ENCODE measurements around the gene NTRK3. TPM values are rescaled to one million over a fixed set of nuclear protein-coding genes. Genes with fewer than 3 reads are reported as not detected.

The NTRK3 gene
- polyA plus RNA-seq, 1 experiment, result 0.21 TPM

DNA sequence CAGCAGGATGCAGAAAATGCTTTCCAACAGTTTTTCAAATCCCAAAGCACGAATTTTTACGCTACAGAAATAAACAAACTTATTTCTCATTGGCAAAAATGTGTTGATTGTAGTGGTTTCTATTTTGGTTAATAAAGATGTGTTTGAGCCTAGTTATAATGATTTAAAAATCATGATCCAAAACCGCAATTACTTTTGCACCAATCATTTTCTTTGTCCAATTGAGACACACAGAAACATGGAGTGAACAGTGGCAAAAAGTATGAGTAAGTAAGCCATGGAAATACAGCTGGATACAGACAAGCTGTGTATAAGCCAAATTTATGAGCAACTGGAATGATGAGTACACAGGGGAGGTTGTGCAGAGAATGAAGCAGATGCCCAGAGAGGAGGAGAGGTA, 427.9 kb downstream of the NTRK3 start:
- Histone ChIP-seq H3K27ac (ENCODE audit: low read depth, low read length) (no peak overlapping the region), H3K4me3 (ENCODE audit: low read depth, low read length) (no peak overlapping the region), H3K27me3 (ENCODE audit: control insufficient read depth, insufficient read depth, low read length) (no peaks in the 10 kb centered on the region), H3K9me3 (ENCODE audit: control insufficient read depth, insufficient read depth, low read length) (peaks cover 4% of the 10 kb centered on the region)
- TF ChIP-seq, protein P1, sequence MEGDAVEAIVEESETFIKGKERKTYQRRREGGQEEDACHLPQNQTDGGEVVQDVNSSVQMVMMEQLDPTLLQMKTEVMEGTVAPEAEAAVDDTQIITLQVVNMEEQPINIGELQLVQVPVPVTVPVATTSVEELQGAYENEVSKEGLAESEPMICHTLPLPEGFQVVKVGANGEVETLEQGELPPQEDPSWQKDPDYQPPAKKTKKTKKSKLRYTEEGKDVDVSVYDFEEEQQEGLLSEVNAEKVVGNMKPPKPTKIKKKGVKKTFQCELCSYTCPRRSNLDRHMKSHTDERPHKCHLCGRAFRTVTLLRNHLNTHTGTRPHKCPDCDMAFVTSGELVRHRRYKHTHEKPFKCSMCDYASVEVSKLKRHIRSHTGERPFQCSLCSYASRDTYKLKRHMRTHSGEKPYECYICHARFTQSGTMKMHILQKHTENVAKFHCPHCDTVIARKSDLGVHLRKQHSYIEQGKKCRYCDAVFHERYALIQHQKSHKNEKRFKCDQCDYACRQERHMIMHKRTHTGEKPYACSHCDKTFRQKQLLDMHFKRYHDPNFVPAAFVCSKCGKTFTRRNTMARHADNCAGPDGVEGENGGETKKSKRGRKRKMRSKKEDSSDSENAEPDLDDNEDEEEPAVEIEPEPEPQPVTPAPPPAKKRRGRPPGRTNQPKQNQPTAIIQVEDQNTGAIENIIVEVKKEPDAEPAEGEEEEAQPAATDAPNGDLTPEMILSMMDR (IDR thresholded peaks at IDR 0.05; ENCODE audit: low read depth, low read length), result no peak
- CTCF ChIA-PET, result no interaction called here
- no peak for DNase-seq (ENCODE audit: low read depth, low spot score)
- POLR2A ChIA-PET, result no interaction called here

DNA sequence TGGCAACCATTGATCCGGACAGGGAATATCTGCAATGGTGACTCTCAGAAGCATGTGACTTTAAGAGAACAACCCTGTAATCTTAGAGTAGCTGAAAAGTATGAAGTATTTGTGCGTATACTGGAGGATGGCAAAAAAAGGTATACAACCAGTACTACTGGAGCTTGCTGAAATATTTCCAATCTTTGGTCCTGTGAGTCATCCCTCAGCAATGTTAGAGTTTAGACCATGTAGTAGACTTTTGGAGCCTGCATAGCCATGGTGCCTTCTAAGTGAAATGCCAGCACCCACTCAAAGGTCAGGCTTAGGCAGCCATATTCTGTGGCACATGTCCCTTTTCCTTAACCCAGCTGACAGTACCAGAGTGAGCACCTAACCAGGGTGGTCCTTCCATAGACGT, 429.4 kb downstream of the NTRK3 start:
- no peaks in the 10 kb centered on the region for H3K27me3 ChIP-seq (ENCODE audit: control insufficient read depth, insufficient read depth, low read length)
- peaks cover 4% of the 10 kb centered on the region for H3K9me3 ChIP-seq (ENCODE audit: control insufficient read depth, insufficient read depth, low read length)
- ChIA-PET POLR2A (no interaction called here), CTCF (no interaction called here)
- H3K27ac ChIP-seq (ENCODE audit: low read depth, low read length), result no peak overlapping the region
- peak; percentile 11 for DNase-seq (ENCODE audit: low read depth, low spot score)
- TF ChIP-seq, protein P1 (IDR thresholded peaks at IDR 0.05; ENCODE audit: low read depth, low read length), result no peak
- no peak overlapping the region for H3K4me3 ChIP-seq (ENCODE audit: low read depth, low read length)

DNA sequence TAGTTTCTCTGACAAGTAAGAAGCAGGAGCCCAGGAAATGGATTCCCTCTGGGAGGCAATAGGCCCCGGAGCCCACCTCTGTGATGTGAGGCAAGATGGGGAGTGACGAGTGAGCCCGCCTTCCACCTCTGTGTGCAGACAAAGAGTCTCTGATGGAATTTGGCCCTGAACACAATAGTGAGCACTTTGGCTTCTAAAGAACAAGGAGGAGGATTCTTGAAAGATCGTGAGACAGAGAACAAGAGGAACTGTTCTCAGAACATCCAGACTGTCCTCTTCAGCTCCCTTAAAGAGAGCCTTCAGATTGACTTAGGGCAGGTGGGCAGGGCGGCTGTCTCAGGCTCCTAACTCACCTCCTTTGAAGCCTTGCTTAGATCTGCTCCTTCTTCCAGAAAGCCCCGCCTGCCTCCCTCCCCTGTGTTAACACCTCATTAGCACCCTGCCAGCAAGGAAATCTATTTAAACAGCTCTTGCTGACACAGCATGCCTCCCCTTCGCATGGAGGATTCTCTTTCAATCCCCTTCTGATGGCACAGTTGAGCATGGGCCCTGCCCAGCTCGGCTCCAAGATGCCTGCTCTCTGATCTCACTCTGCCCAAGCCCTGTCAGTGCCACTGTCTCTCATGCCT, 430.3 kb downstream of the NTRK3 start:
- ChIA-PET CTCF (no interaction called here), POLR2A (no interaction called here)
- no peak overlapping the region for H3K27ac ChIP-seq (ENCODE audit: low read depth, low read length)
- no peak overlapping the region for H3K4me3 ChIP-seq (ENCODE audit: low read depth, low read length)
- peaks cover 4% of the 10 kb centered on the region for H3K9me3 ChIP-seq (ENCODE audit: control insufficient read depth, insufficient read depth, low read length)
- TF ChIP-seq, protein P1 (IDR thresholded peaks at IDR 0.05; ENCODE audit: low read depth, low read length), result no peak
- no peaks in the 10 kb centered on the region for H3K27me3 ChIP-seq (ENCODE audit: control insufficient read depth, insufficient read depth, low read length)
- DNase-seq (ENCODE audit: low read depth, low spot score), result no peak

DNA sequence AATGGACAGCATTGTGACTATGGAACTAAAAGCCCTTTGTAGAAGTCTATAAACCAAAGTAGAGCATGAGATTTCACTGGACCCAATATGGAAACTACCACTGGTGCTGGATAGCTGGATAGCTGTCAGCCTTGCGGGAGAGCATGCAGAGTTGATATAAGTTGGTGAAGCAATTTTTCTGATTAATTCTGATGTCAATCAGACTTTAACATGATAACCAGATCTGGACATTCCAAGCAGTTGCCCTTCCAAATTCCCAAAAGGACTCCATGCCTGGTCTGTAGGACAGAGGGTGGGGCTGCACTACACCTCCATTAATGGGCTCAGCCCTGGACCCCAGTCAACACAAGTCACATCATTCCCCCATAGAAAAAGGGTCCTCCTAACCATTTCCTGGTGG, 437.8 kb downstream of the NTRK3 start:
- POLR2A ChIA-PET, result no interaction called here
- no peak overlapping the region for H3K4me3 ChIP-seq (ENCODE audit: low read depth, low read length)
- TF ChIP-seq, protein P1 (IDR thresholded peaks at IDR 0.05; ENCODE audit: low read depth, low read length), result no peak
- no peaks in the 10 kb centered on the region for H3K27me3 ChIP-seq (ENCODE audit: control insufficient read depth, insufficient read depth, low read length)
- no peak overlapping the region for H3K27ac ChIP-seq (ENCODE audit: low read depth, low read length)
- H3K9me3 ChIP-seq (ENCODE audit: control insufficient read depth, insufficient read depth, low read length), result no peaks in the 10 kb centered on the region
- DNase-seq (ENCODE audit: low read depth, low spot score), result no peak
- CTCF ChIA-PET, result no interaction called here

DNA sequence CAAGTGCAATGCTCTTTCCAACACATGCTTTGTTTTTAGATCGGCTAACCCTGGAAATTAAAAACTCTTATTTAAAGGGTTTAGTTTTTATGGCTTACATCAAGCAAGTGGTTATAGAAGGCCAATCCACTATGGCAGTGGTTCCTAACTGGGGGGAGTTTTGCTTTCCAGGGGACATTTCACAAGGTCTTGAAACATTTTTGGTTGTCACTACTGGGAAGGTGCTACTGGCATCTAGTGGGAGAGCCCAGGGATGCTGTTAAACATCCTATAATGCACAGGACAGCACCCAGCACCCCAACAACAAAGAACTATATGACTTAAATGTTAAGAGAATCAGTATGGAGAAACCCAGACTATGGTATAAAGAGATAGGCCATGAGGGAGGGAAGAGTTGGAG, 439.0 kb downstream of the NTRK3 start:
- Histone ChIP-seq H3K4me3 (ENCODE audit: low read depth, low read length) (no peak overlapping the region), H3K9me3 (ENCODE audit: control insufficient read depth, insufficient read depth, low read length) (no peaks in the 10 kb centered on the region), H3K27me3 (ENCODE audit: control insufficient read depth, insufficient read depth, low read length) (no peaks in the 10 kb centered on the region), H3K27ac (ENCODE audit: low read depth, low read length) (peak overlapping the region; percentile 65)
- DNase-seq (ENCODE audit: low read depth, low spot score), result no peak
- TF ChIP-seq, protein P1 (IDR thresholded peaks at IDR 0.05; ENCODE audit: low read depth, low read length), result peak; percentile 24
- ChIA-PET POLR2A (interaction anchor here (1.2 kb wide), 4 partner anchors 41 to 448 kb away, joined by 3 to 6 read pairs (median 4); no protein-coding TSS in a partner anchor), CTCF (interaction anchor here (1.4 kb wide), 1 partner anchor 144 kb away, joined by 3 read pairs; no protein-coding TSS in a partner anchor)

Data from AG04450 (cell line).